IPS DF 6.9 (cell line): ENCODE measurements around the gene RPUSD1.
"Not testable (repeated sequence)": the region's sequence is repeated elsewhere in the genome, so short reads cannot be mapped to it uniquely, and the experiment has no call there.

Source experiments
- DNase-seq: peaks from one replicate; pipeline ENCODE4 v3.0.0-alpha.2; 2013; ENCODE audit warnings: low read depth, low spot score
- H3K27ac ChIP-seq: one replicate; pipeline ENCODE4 v1.5.1; 2013; ENCODE audit warnings: low read length, control low read depth
- H3K27me3 ChIP-seq: 2 replicates; pipeline ENCODE4 v1.6.1; 2013; ENCODE audit warnings: mild to moderate bottlenecking, low read length; ENCODE audit not compliant: control insufficient read depth, insufficient read depth
- H3K36me3 ChIP-seq: 2 replicates; pipeline ENCODE4 v1.6.1; 2013; ENCODE audit warnings: low read length; ENCODE audit not compliant: control insufficient read depth, insufficient read depth
- H3K4me1 ChIP-seq: 2 replicates; pipeline ENCODE4 v1.6.1; 2013; ENCODE audit warnings: low read length; ENCODE audit not compliant: control insufficient read depth, insufficient read depth
- H3K4me3 ChIP-seq: 2 replicates; pipeline ENCODE4 v1.5.1; 2013; ENCODE audit warnings: mild to moderate bottlenecking, low read length
- H3K9me3 ChIP-seq: 2 replicates; pipeline ENCODE4 v1.6.1; 2013; ENCODE audit warnings: low read length, inconsistent platforms; ENCODE audit not compliant: control insufficient read depth, insufficient read depth
- WGBS: extraction: QIAGEN DNeasy Blood & Tissue Kit; methylation state at CpG from one replicate; pipeline ENCODE4 v1.1.7; 2013; ENCODE audit warnings: mixed read lengths, missing lambda C conversion rate; ENCODE audit not compliant: insufficient read length, insufficient coverage; 5-methylcytosine and 5-hydroxymethylcytosine counted together

The RPUSD1 gene

DNA sequence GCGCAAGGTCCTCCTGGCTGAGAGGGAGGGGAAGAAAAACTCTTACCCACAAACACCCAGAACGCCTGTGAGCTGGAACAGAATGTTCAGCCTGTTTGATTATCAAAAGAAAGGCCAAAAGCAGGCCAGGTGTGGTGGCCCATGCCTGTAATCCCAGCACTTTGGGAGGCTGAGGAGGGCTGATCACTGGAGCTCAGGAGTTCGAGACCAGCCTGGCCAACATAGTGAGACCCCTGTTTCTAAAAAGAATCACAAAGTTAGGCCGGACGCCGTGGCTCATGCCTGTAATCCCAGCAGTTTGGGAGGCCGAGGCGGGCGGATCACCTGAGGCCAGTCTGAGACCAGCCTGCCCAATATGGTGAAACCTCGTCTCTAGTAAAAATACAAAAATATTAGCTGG is 11.9 kb downstream of the RPUSD1 start:
- H3K36me3 ChIP-seq, H3K4me3 ChIP-seq, H3K4me1 ChIP-seq, H3K27ac ChIP-seq, H3K9me3 ChIP-seq, DNase-seq, H3K27me3 ChIP-seq: not testable (repeated sequence)
- no CpG with 5 or more reads among the region's 10 CpGs for WGBS

DNA sequence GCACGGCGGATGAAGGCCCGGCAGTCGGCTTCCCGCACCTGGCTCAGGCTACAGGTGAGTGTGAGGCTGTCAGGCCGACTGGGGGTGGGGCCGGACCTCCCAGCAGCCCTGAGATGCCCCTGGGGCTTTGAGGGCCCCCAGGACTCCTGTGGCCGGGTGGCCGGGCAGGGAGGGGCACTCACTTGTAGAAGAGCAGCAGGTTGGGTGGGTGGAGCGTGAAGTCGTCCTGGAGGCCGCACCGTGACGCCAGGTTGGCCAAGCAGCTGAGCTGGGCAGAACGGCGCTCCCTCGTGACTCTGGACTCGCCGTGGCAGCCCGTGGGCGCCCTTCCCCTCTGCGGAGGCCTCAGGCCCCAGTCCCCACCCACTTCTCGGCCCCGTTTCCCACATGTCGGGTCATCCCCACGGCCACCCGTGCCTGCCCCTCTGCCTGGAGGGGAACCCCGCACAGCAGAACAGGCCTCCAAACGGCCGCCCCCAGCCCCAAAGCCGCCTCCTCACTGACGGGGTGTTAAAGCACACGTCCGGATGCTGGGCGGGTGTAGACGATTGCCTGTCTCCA is 12.9 kb downstream of the RPUSD1 start:
- H3K27me3 ChIP-seq = no peaks in the 10 kb centered on the region
- no CpG with 5 or more reads among the region's 36 CpGs for WGBS

DNA sequence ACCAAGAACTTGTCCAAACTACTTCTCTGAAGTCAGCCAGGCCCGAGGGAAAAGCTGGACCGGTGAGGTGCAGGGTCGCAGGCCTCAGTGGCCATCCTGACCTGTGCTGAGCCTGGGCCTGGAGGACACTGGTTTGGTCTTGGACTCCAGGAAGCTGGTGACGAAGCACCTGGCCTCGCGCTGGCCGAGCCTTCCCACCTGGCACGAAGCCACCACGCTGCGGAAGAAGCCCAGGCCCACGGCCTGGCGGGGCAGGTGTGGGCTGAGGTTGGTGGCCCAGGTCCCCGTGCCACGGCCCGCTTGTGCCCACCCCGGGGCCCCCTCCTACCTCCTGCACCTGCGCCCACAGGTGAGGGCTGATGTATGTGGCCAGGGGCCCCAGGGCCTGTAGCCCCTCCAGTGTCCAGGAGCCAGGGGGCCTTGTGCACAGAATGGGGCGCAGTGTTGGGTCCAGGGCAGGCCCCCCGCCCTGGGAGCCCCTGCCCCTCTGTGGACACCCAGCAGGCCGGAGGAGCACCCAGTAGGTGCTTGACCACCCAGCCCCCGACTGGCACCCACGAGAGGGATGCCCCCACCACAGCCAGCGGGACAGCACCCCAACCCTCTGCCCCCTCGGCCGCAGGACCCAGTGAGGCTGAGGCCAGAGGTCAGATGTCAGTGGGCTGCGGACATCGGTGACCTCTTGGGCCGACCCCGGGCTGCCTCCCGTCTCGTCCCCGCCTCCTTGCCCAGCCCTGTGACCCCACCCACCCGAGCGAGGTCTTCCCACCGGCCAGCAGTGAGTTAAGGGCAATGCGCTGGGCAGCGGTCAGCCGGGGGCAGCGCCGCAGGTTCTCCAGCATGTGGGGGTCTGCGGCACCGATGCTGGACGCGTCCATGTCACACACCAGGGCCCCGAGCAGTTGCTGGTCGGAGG is 13.8 kb downstream of the RPUSD1 start:
- Histone ChIP-seq H3K9me3 (no peaks in the 10 kb centered on the region), H3K36me3 (peaks cover 3% of the 10 kb centered on the region; the same call in 1 of the 2 replicates), H3K4me3 (no peak overlapping the region; the same call in 1 of the 2 replicates), H3K27ac (no peak overlapping the region), H3K4me1 (no peaks in the 10 kb centered on the region; the same call in 1 of the 2 replicates), H3K27me3 (no peaks in the 10 kb centered on the region)
- DNase-seq = no peak
- WGBS = no CpG with 5 or more reads among the region's 46 CpGs

More for the DNA sequence above, 12.9 kb downstream of the RPUSD1 start:
- H3K4me1 ChIP-seq = no peaks in the 10 kb centered on the region; the same call in 1 of the 2 replicates
- peaks cover 3% of the 10 kb centered on the region; the same call in 1 of the 2 replicates for H3K36me3 ChIP-seq
- H3K4me3 ChIP-seq = no peak overlapping the region; the same call in 1 of the 2 replicates
- H3K9me3 ChIP-seq = no peaks in the 10 kb centered on the region
- no peak overlapping the region for H3K27ac ChIP-seq
- DNase-seq = no peak

DNA sequence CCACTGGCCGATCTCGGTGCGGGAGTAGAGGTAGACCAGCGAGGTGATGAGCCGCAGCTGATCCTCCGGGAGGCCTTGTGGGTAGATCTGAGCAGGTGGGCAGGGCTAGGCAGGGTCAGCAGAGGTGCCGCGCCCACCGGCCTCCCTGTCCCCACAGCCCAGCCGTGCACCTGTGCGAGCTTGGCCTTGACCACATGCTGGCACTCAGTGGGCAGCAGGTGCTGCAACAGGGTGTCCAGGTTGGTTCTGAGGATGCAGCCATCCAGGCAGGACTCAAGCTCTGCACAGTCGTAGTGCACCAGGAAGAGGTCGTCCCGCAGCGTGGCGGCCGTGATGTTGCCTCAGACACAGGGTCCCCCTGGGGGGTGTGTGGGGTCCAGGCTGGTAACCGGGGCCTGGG is 15.2 kb downstream of the RPUSD1 start:
- Histone ChIP-seq H3K4me1 (no peaks in the 10 kb centered on the region; the same call in 1 of the 2 replicates), H3K27me3 (no peaks in the 10 kb centered on the region), H3K36me3 (peaks cover 3% of the 10 kb centered on the region; the same call in 1 of the 2 replicates), H3K27ac (no peak overlapping the region), H3K9me3 (no peaks in the 10 kb centered on the region), H3K4me3 (no peak overlapping the region)
- no peak for DNase-seq
- WGBS = no CpG with 5 or more reads among the region's 18 CpGs

DNA sequence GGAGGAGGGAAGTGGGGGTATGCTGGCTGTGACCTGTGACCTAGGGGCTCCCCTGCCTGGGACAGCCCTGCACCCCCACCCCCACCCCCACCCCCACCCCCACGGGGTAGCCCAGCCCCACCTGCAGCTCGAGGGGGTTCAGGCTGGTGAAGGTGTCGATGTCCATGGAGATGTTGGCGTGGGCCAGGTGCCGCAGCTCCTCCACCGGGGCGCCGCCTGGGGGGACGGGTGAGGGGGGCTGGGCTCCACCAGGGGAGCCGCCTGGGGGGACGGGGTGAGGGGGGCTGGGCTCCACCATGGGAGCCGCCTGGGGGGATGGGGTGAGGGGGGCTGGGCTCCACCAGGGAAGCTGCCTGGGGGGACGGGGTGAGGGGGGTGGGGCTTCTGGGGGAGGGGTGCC is 17.8 kb downstream of the RPUSD1 start:
- no peaks in the 10 kb centered on the region; the same call in 1 of the 2 replicates for H3K4me1 ChIP-seq
- no peaks in the 10 kb centered on the region for H3K27me3 ChIP-seq

DNA sequence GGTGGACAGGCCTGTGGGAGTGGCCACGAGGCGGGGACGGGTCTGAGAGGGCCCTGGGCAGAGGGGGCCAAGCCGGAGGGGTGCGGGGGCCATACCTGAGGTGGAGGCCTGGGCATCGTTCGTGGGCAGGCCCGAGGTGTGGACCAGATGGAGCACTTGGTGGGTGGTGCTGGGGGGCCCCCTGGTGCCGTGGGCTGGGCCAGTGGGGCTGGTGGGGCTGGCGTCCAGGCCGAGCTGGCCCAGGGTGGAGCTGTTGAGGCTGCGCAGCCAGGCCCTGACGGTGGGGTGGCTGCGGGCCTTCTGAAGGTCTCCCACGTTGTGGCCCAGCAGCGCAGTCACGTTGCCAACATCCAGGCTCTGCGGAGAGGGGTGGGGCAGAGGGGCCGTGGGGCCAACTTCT is 18.2 kb downstream of the RPUSD1 start:
- Histone ChIP-seq H3K4me3 (no peak overlapping the region), H3K9me3 (no peaks in the 10 kb centered on the region), H3K36me3 (peaks cover 3% of the 10 kb centered on the region; the same call in 1 of the 2 replicates), H3K4me1 (no peaks in the 10 kb centered on the region; the same call in 1 of the 2 replicates), H3K27me3 (no peaks in the 10 kb centered on the region), H3K27ac (no peak overlapping the region)
- no CpG with 5 or more reads among the region's 19 CpGs for WGBS
- no peak for DNase-seq

More for the DNA sequence above, 17.8 kb downstream of the RPUSD1 start:
- Histone ChIP-seq H3K27ac (no peak overlapping the region), H3K4me3 (no peak overlapping the region), H3K9me3 (no peaks in the 10 kb centered on the region), H3K36me3 (peaks cover 3% of the 10 kb centered on the region; the same call in 1 of the 2 replicates)
- WGBS = no CpG with 5 or more reads among the region's 13 CpGs
- no peak for DNase-seq

DNA sequence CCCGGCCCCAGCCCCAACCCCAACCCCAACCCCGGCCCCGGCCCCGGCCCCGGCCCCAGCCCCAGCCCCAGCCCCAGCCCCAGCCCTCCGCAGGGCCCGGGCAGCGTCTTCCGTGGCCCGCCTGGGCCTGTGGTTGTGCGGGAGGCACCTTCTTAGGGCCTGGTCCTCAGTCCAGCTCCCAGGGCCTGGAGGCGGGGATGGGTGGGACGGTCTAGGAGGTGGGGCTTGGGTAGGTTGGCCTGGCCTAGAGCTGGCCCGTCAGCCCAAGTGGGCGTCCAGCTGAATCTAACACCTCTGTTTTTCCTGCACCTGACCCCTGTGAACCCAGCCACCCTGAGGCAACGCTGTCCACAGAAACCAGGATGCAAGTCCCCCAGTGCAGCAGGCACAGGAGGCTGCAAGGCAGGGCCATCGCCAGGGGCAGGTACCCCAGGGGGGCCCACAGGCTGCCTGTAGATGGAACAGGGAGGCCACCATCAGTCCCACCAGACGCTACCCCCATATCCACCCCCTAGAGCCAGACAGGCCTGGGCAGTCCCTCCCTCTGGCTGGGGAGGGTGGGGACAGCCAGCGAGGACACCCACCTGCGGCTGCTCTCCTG is 18.9 kb downstream of the RPUSD1 start:
- no CpG with 5 or more reads among the region's 20 CpGs for WGBS
- H3K9me3 ChIP-seq = no peaks in the 10 kb centered on the region
- H3K36me3 ChIP-seq = no peaks in the 10 kb centered on the region; the same call in 1 of the 2 replicates
- no peaks in the 10 kb centered on the region for H3K4me1 ChIP-seq
- H3K27me3 ChIP-seq = no peaks in the 10 kb centered on the region
- no peak overlapping the region for H3K4me3 ChIP-seq
- no peak for DNase-seq
- H3K27ac ChIP-seq = no peak overlapping the region

DNA sequence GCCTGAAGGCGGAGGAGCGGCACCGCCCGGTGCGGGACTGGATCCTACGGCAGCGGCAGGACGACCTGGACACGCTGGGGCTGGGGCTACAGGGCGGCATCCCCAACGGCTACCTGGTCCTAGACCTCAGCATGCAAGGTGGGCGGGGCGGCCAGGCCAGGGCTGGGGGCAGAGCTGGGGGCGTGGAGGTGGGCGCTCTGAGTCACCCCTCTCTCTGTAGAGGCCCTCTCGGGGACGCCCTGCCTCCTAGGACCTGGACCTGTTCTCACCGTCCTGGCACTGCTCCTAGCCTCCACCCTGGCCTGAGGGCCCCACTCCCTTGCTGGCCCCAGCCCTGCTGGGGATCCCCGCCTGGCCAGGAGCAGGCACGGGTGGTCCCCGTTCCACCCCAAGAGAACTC is 19.8 kb downstream of the RPUSD1 start:
- Histone ChIP-seq H3K27ac (no peak overlapping the region), H3K4me1 (no peaks in the 10 kb centered on the region; the same call in 1 of the 2 replicates), H3K27me3 (no peaks in the 10 kb centered on the region), H3K4me3 (no peak overlapping the region), H3K9me3 (no peaks in the 10 kb centered on the region), H3K36me3 (no peaks in the 10 kb centered on the region)
- WGBS = no CpG with 5 or more reads among the region's 21 CpGs
- no peak for DNase-seq

DNA sequence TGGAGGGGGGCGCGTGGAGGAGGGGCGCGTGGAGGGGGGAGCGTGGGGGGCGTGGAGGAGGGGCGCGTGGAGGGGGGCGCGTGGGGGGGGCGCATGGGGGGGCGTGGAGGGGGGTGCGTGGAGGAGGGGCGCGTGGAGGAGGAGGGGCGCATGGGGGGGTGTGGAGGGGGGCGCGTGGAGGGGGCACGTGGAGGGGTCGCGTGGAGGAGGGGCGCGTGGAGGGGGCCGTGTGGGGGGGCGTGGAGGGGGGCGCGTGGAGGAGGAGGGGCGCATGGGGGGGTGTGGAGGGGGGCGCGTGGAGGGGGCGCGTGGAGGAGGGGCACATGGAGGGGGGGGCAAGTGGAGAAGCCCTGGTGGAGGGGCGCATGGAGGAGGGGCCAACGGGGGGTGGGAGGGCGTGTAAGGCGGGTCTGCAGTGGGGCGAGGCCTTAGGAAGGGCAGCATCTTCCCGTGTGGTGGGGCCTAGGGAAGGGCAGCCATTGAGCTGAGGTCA is 20.4 kb downstream of the RPUSD1 start:
- Histone ChIP-seq H3K4me3 (no peak overlapping the region), H3K27ac (no peak overlapping the region), H3K9me3 (no peaks in the 10 kb centered on the region), H3K36me3 (no peaks in the 10 kb centered on the region), H3K4me1 (no peaks in the 10 kb centered on the region; the same call in 1 of the 2 replicates), H3K27me3 (no peaks in the 10 kb centered on the region)
- no peak for DNase-seq
- WGBS = no CpG with 5 or more reads among the region's 38 CpGs
